GM23338 (cell line): ENCODE results near the gene RIMKLB. TPM values are rescaled to one million over a fixed set of nuclear protein-coding genes. Genes with fewer than 3 reads are reported as not detected.

Experiments
- ATAC-seq: fragments of 200-7000 bp; cut with Tn5 transposase; 3 replicates; pipeline ENCODE4 v1.9.1; 2020
- DNase-seq: peaks from one replicate; pipeline ENCODE4 v3.0.0-alpha.2; 2015; ENCODE audit warnings: low spot score
- H2AFZ ChIP-seq: fragments of 200-600 bp; sonication (generic); 2 replicates; pipeline ENCODE4 v1.8.0; 2016; ENCODE audit warnings: antibody characterized with exemption, mild to moderate bottlenecking, moderate library complexity
- H3F3A ChIP-seq: fragments of 200-600 bp; sonication (generic); replicated peaks from 2 replicates; pipeline ENCODE4 v1.8.0; 2017; ENCODE audit warnings: antibody characterized with exemption, mixed run types, low read depth
- H3K27ac ChIP-seq: fragments of 200-600 bp; sonication (generic); 2 replicates; pipeline ENCODE4 v1.6.1; 2016; ENCODE audit warnings: low read depth
- H3K27me3 ChIP-seq: fragments of 200-600 bp; sonication (generic); 2 replicates; pipeline ENCODE4 v1.8.0; 2016; ENCODE audit warnings: mild to moderate bottlenecking, mixed run types, moderate library complexity; ENCODE audit not compliant: insufficient read depth
- H3K36me3 ChIP-seq: fragments of 200-600 bp; sonication (generic); 2 replicates; pipeline ENCODE4 v1.8.0; 2016; ENCODE audit warnings: mild to moderate bottlenecking; ENCODE audit not compliant: insufficient read depth
- H3K4me1 ChIP-seq: fragments of 200-600 bp; sonication (generic); 2 replicates; pipeline ENCODE4 v1.8.0; 2016; ENCODE audit warnings: mild to moderate bottlenecking, moderate library complexity; ENCODE audit not compliant: insufficient read depth
- H3K4me2 ChIP-seq: fragments of 200-600 bp; sonication (generic); 2 replicates; pipeline ENCODE4 v1.7.1; 2017; ENCODE audit warnings: mixed run types
- H3K4me3 ChIP-seq: fragments of 200-600 bp; sonication (generic); 2 replicates; pipeline ENCODE4 v1.6.1; 2016; ENCODE audit warnings: mixed run types
- H3K79me2 ChIP-seq: fragments of 200-600 bp; sonication (generic); replicated peaks from 2 replicates; pipeline ENCODE4 v1.8.0; 2017; ENCODE audit warnings: mild to moderate bottlenecking; ENCODE audit not compliant: insufficient read depth
- H3K9me2 ChIP-seq: fragments of 200-600 bp; sonication (generic); 2 replicates; pipeline ENCODE4 v1.8.0; 2017; ENCODE audit not compliant: insufficient read depth
- H4K20me1 ChIP-seq: fragments of 200-600 bp; sonication (generic); replicated peaks from 2 replicates; pipeline ENCODE4 v1.8.0; 2017; ENCODE audit warnings: mild to moderate bottlenecking; ENCODE audit not compliant: insufficient read depth
- H3K27ac Mint-ChIP-seq: 2 replicates; pipeline ENCODE4 v1.8.0; 2020; ENCODE audit warnings: inconsistent platforms, mild to moderate bottlenecking, moderate library complexity, mixed read lengths
- H3K27me3 Mint-ChIP-seq: 3 replicates; pipeline ENCODE4 v1.8.0; 2022; ENCODE audit warnings: low read depth, mild to moderate bottlenecking, moderate library complexity, mixed read lengths, inconsistent platforms; ENCODE audit not compliant: insufficient read depth, poor library complexity
- H3K36me3 Mint-ChIP-seq: 3 replicates; pipeline ENCODE4 v1.8.0; 2021; ENCODE audit warnings: low read depth, mild to moderate bottlenecking, inconsistent platforms, moderate library complexity, mixed read lengths
- H3K4me1 Mint-ChIP-seq: 3 replicates; pipeline ENCODE4 v1.8.0; 2020; ENCODE audit warnings: mild to moderate bottlenecking, inconsistent platforms, mixed read lengths
- H3K4me3 Mint-ChIP-seq: 3 replicates; pipeline ENCODE4 v1.8.0; 2021; ENCODE audit warnings: moderate library complexity, mild to moderate bottlenecking, inconsistent platforms, mixed read lengths
- H3K9me3 Mint-ChIP-seq: 3 replicates; pipeline ENCODE4 v1.8.0; 2020; ENCODE audit warnings: moderate library complexity, mild to moderate bottlenecking, inconsistent platforms, mixed read lengths
- CREB1 ChIP-seq: fragments of 250-450 bp; sonication (Bioruptor Pico); IDR thresholded peaks from 2 replicates; pipeline ENCODE4 v1.5.0; 2020; ENCODE audit warnings: low read depth, mild to moderate bottlenecking, moderate library complexity
- CTCF ChIP-seq, 2 experiments: fragments of 200-600 bp in 1 of 2; sonication (generic) in 1 of 2; conservative IDR thresholded peaks; 2 replicates each; pipeline versions ENCODE4 v1.5.1 to v1.6.1; 2016 to 2017; ENCODE audit warnings: antibody characterized with exemption in 2 of 2, low read depth in 2 of 2, mild to moderate bottlenecking in 2 of 2, moderate library complexity in 1 of 2
- EZH2phosphoT487 ChIP-seq: fragments of 200-600 bp; sonication (generic); IDR thresholded peaks from one replicate; pipeline ENCODE4 v1.8.1; 2018; ENCODE audit warnings: antibody characterized with exemption; ENCODE audit not compliant: unreplicated experiment
- NANOG ChIP-seq: IDR thresholded peaks from 2 replicates; pipeline ENCODE4 v1.6.1; 2016; ENCODE audit warnings: antibody characterized with exemption, borderline replicate concordance
- POLR2AphosphoS5 ChIP-seq: IDR thresholded peaks from 2 replicates; pipeline ENCODE4 v1.6.1; 2016; ENCODE audit warnings: antibody characterized with exemption, low read depth
- STAT1 ChIP-seq: IDR thresholded peaks from one replicate; pipeline ENCODE4 v1.6.1; 2016; ENCODE audit warnings: antibody characterized with exemption; ENCODE audit not compliant: unreplicated experiment
- ZNF114 ChIP-seq: fragments of 250-450 bp; sonication (Bioruptor Pico); IDR thresholded peaks from 2 replicates; pipeline ENCODE4 v1.5.0; 2020; ENCODE audit warnings: mild to moderate bottlenecking, moderate library complexity
- polyA plus RNA-seq: library from polyadenylated mRNA; unstranded; fragments of >200 nt; fragmentation: Nextera tagmentation; extraction: Ambion mirVana; gene quantifications from 2 replicates; pipeline ENCODE4 v1.2.1, GENCODE V29; 2016
- total RNA-seq: library from RNA; depleted of rRNA; stranded (reverse); fragments of >200 nt; shearing (Covaris generic); gene quantifications from 2 replicates; pipeline ENCODE4 v1.2.3, GENCODE V29; 2014
- TF ChIP-seq, protein P1 (sequence below): IDR thresholded peaks from one replicate; pipeline ENCODE4 v1.6.1; 2018; ENCODE audit warnings: antibody characterized with exemption; ENCODE audit not compliant: unreplicated experiment

Gene RIMKLB
- total and polyA plus RNA-seq, 2 experiments from 2014 or later = 87.0 to 104 TPM

- TF ChIP-seq, protein P1, sequence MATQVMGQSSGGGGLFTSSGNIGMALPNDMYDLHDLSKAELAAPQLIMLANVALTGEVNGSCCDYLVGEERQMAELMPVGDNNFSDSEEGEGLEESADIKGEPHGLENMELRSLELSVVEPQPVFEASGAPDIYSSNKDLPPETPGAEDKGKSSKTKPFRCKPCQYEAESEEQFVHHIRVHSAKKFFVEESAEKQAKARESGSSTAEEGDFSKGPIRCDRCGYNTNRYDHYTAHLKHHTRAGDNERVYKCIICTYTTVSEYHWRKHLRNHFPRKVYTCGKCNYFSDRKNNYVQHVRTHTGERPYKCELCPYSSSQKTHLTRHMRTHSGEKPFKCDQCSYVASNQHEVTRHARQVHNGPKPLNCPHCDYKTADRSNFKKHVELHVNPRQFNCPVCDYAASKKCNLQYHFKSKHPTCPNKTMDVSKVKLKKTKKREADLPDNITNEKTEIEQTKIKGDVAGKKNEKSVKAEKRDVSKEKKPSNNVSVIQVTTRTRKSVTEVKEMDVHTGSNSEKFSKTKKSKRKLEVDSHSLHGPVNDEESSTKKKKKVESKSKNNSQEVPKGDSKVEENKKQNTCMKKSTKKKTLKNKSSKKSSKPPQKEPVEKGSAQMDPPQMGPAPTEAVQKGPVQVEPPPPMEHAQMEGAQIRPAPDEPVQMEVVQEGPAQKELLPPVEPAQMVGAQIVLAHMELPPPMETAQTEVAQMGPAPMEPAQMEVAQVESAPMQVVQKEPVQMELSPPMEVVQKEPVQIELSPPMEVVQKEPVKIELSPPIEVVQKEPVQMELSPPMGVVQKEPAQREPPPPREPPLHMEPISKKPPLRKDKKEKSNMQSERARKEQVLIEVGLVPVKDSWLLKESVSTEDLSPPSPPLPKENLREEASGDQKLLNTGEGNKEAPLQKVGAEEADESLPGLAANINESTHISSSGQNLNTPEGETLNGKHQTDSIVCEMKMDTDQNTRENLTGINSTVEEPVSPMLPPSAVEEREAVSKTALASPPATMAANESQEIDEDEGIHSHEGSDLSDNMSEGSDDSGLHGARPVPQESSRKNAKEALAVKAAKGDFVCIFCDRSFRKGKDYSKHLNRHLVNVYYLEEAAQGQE = no peak
Measured at GRCh38 chr12:8813572-8814357, 116.0 kb downstream of the RIMKLB start (continued).

- Mint-ChIP-seq H3K36me3 (0 out of 3 replicates have a peak, but pooled peaks cover 4% of the 10 kb centered on the region), H3K27me3 (peaks cover 18% of the 10 kb centered on the region), H3K4me3 (no peak overlapping the region), H3K27ac (0 out of 2 replicates have a peak overlapping the region, but pooled peaks have one; percentile 1), H3K9me3 (no peaks in the 10 kb centered on the region; the same call in 1 of the 3 replicates), H3K4me1 (peaks cover 51% of the 10 kb centered on the region)
- H3K4me3 ChIP-seq = no peak overlapping the region
- no peaks in the 10 kb centered on the region for H3K36me3 ChIP-seq
- H3F3A ChIP-seq = peaks cover 15% of the 10 kb centered on the region
- H2AFZ ChIP-seq = no peak overlapping the region
- H3K9me2 ChIP-seq = no peaks in the 10 kb centered on the region
- DNase-seq (no peak), ATAC-seq (no peak)
- peaks cover 42% of the 10 kb centered on the region for H3K4me1 ChIP-seq
- no peaks in the 10 kb centered on the region for H3K27me3 ChIP-seq
- H3K27ac ChIP-seq = peak overlapping the region; percentile 39; the same call in 1 of the 2 replicates
- H4K20me1 ChIP-seq = no peaks in the 10 kb centered on the region
- H3K4me2 ChIP-seq = no peak overlapping the region
- H3K79me2 ChIP-seq = no peaks in the 10 kb centered on the region; the same call in 1 of the 2 replicates
- TF ChIP-seq EZH2phosphoT487 = no peak
- TF ChIP-seq ZNF114 (CRISPR knock-in tag) = no peak
- TF ChIP-seq POLR2AphosphoS5 = no peak
- TF ChIP-seq, protein P1 = no peak
- TF ChIP-seq STAT1 = no peak
- TF ChIP-seq CREB1 (CRISPR knock-in tag) = no peak
- no peak for TF ChIP-seq CTCF (conservative IDR thresholded peaks at IDR 0.05; ENCODE audit: low read depth in 2 of 2)
- no peak for TF ChIP-seq NANOG
Measured at GRCh38 chr12:8816448-8817050, 118.8 kb downstream of the RIMKLB start.
